ENCODE results near the gene SIN3B. TPM values are rescaled to one million over a fixed set of nuclear protein-coding genes. Genes with fewer than 3 reads are reported as not detected.

Gene SIN3B
- total RNA-seq, 4 donors from 2014 or later: 25.3 to 53.9 (median 36.1) TPM

- TF ChIP-seq EP300 (IDR thresholded peaks at IDR 0.05): no peak
- TF ChIP-seq POLR2AphosphoS5 (IDR thresholded peaks at IDR 0.05): peak; percentile 64 to 65
- Histone ChIP-seq H3K4me1 (peaks cover 18 to 39% (median 32%) of the 10 kb centered on the region in 4 donors), H3K27ac (replicated peaks in 1 of 4) (peak within 1 kb of the TSS; percentile 13 to 67 (median 52)), H3K4me3 (peak within 1 kb of the TSS; percentile 30 to 41 (median 31)), H3K36me3 (no peaks in the 10 kb centered on the region), H3K9me3 (no peaks in the 10 kb centered on the region), H3K27me3 (peaks cover 0 to 32% (median 6%) of the 10 kb centered on the region in 4 donors)
- WGBS: 33% methylated on average over 23 of the region's 31 CpGs
- no peak for DNase-seq (ENCODE audit: extremely low spot score)
- intact Hi-C loops (cut with DNase I): no loop called here
These were observed 59.6 kb downstream of the SIN3B start, which contains the start of gene F2RL3 for GRCh38 chr19:16888629-16889365. TSS of gene F2RL3 (plus strand) at chr19:16888999. CDS start at chr19:16889190, 191 bp downstream.

- DNase-seq (ENCODE audit: extremely low spot score): no peak
- H3K27me3 ChIP-seq: peaks cover 0 to 32% (median 6%) of the 10 kb centered on the region in 4 donors
- WGBS: 100% methylated on average over 1 of the region's 22 CpGs
- H3K9me3 ChIP-seq: no peaks in the 10 kb centered on the region
- H3K27ac ChIP-seq (replicated peaks in 1 of 4): peak overlapping the region in 3 of 4 donors; percentile 23 to 67 (median 65)
- peak overlapping the region; percentile 30 to 41 (median 31) for H3K4me3 ChIP-seq
- no peak for TF ChIP-seq EP300 (IDR thresholded peaks at IDR 0.05)
- no peak for TF ChIP-seq POLR2AphosphoS5 (IDR thresholded peaks at IDR 0.05)
- TF ChIP-seq POLR2A (IDR thresholded peaks at IDR 0.05; ENCODE audit: low read depth): no peak
- no peak for TF ChIP-seq CTCF (IDR thresholded peaks at IDR 0.05)
- H3K36me3 ChIP-seq: no peaks in the 10 kb centered on the region
- intact Hi-C loops (cut with DNase I): no loop called here
- peaks cover 21 to 41% (median 36%) of the 10 kb centered on the region in 4 donors for H3K4me1 ChIP-seq
These were observed 60.2 kb downstream of the SIN3B start for GRCh38 chr19:16889366-16889882.

- no peak for TF ChIP-seq CTCF (IDR thresholded peaks at IDR 0.05)
- TF ChIP-seq POLR2A (IDR thresholded peaks at IDR 0.05; ENCODE audit: low read depth): no peak
- TF ChIP-seq EP300 (IDR thresholded peaks at IDR 0.05): no peak
- H3K4me3 ChIP-seq: peak overlapping the region in 3 of 4 donors; percentile 30 to 41 (median 30)
- peak overlapping the region in 1 of 4 donors; percentile 67 for H3K27ac ChIP-seq (replicated peaks in 1 of 4)
- DNase-seq (ENCODE audit: extremely low spot score): no peak
- H3K27me3 ChIP-seq: peaks cover 0 to 32% (median 6%) of the 10 kb centered on the region in 4 donors
- no peaks in the 10 kb centered on the region for H3K9me3 ChIP-seq
- no peaks in the 10 kb centered on the region for H3K36me3 ChIP-seq
- WGBS: 87% methylated on average over 16 of the region's 48 CpGs
- H3K4me1 ChIP-seq: peaks cover 21 to 41% (median 36%) of the 10 kb centered on the region in 4 donors
- intact Hi-C loops (cut with DNase I): no loop called here
These were observed 60.8 kb downstream of the SIN3B start for GRCh38 chr19:16889883-16890460.

- 85% methylated on average over 14 of the region's 24 CpGs for WGBS
- Histone ChIP-seq H3K4me3 (no peak overlapping the region), H3K36me3 (no peaks in the 10 kb centered on the region), H3K9me3 (no peaks in the 10 kb centered on the region), H3K4me1 (peaks cover 24 to 41% (median 38%) of the 10 kb centered on the region in 4 donors), H3K27ac (replicated peaks in 1 of 4) (no peak overlapping the region), H3K27me3 (peaks cover 0 to 31% (median 6%) of the 10 kb centered on the region in 4 donors)
- TF ChIP-seq EP300 (IDR thresholded peaks at IDR 0.05) (no peak), POLR2AphosphoS5 (IDR thresholded peaks at IDR 0.05) (no peak), POLR2A (IDR thresholded peaks at IDR 0.05; ENCODE audit: low read depth) (no peak), CTCF (IDR thresholded peaks at IDR 0.05) (no peak)
- DNase-seq (ENCODE audit: extremely low spot score): no peak
- intact Hi-C loops (cut with DNase I): no loop called here
These were observed 61.4 kb downstream of the SIN3B start for GRCh38 chr19:16890461-16891184.

Measured in esophagus muscularis mucosa (tissue), 4 donors.